DOHH2 (cell line): Measurements from ENCODE around the gene BMPER.

Source experiments
- H3F3A ChIP-seq: fragments of 200-600 bp; sonication (generic), shearing (Covaris generic); 2 replicates; pipeline ENCODE4 v1.6.0; 2016; ENCODE audit warnings: antibody characterized with exemption, mild to moderate bottlenecking; ENCODE audit not compliant: control insufficient read depth, insufficient read depth
- H3K27ac ChIP-seq: fragments of 200-600 bp; sonication (generic); 2 replicates; pipeline ENCODE4 v1.5.1; 2014; ENCODE audit warnings: low read depth, mild to moderate bottlenecking, low read length, moderate library complexity
- H3K27me3 ChIP-seq: fragments of 200-600 bp; sonication (generic); 2 replicates; pipeline ENCODE4 v1.6.1; 2014; ENCODE audit warnings: mild to moderate bottlenecking, low read length, mixed read lengths; ENCODE audit not compliant: control insufficient read depth
- H3K36me3 ChIP-seq: fragments of 200-600 bp; sonication (generic); 2 replicates; pipeline ENCODE4 v1.6.1; 2014; ENCODE audit warnings: mild to moderate bottlenecking, low read length, moderate library complexity, mixed read lengths; ENCODE audit not compliant: control insufficient read depth
- H3K4me1 ChIP-seq: fragments of 200-600 bp; sonication (generic); 2 replicates; pipeline ENCODE4 v1.6.1; 2014; ENCODE audit warnings: mild to moderate bottlenecking, low read length, mixed read lengths; ENCODE audit not compliant: control insufficient read depth
- H3K4me2 ChIP-seq: fragments of 200-600 bp; sonication (generic); 2 replicates; pipeline ENCODE4 v1.6.0; 2014; ENCODE audit warnings: mild to moderate bottlenecking, low read length, moderate library complexity
- H3K4me3 ChIP-seq: fragments of 200-600 bp; sonication (generic); 2 replicates; pipeline ENCODE4 v1.5.1; 2014; ENCODE audit warnings: mild to moderate bottlenecking, low read length, mixed read lengths
- H3K79me2 ChIP-seq: fragments of 200-600 bp; sonication (generic); 2 replicates; pipeline ENCODE4 v1.6.1; 2014; ENCODE audit warnings: mild to moderate bottlenecking, low read length, mixed read lengths; ENCODE audit not compliant: control insufficient read depth
- H3K9me2 ChIP-seq: fragments of 200-600 bp; sonication (generic); replicated peaks from 2 replicates; pipeline ENCODE4 v1.6.1; 2014; ENCODE audit warnings: mild to moderate bottlenecking, low read length, mixed read lengths; ENCODE audit not compliant: control insufficient read depth
- H3K9me3 ChIP-seq: fragments of 200-600 bp; sonication (generic); 2 replicates; pipeline ENCODE4 v1.6.1; 2014; ENCODE audit warnings: antibody characterized with exemption, low read length, mixed read lengths; ENCODE audit not compliant: control insufficient read depth, insufficient read depth
- H4K20me1 ChIP-seq: fragments of 200-600 bp; sonication (generic); 2 replicates; pipeline ENCODE4 v1.6.0; 2014; ENCODE audit warnings: low read depth, mild to moderate bottlenecking, antibody characterized with exemption, low read length, moderate library complexity; ENCODE audit not compliant: control insufficient read depth, insufficient read depth
- CTCF ChIP-seq: fragments of 200-600 bp; sonication (generic); IDR thresholded peaks from one replicate; pipeline ENCODE4 v1.5.1; 2014; ENCODE audit warnings: antibody characterized with exemption, mild to moderate bottlenecking, low read depth, low read length; ENCODE audit not compliant: poor library complexity, severe bottlenecking
- EZH2phosphoT487 ChIP-seq: fragments of 200-600 bp; sonication (generic); IDR thresholded peaks from 2 replicates; pipeline ENCODE4 v1.6.1; 2017; ENCODE audit warnings: borderline replicate concordance, mild to moderate bottlenecking, antibody characterized with exemption, low read length, moderate library complexity, mixed read lengths

Gene BMPER

GRCh38 chr7:34117573-34117972 lies 212.2 kb downstream of the BMPER start:
- Histone ChIP-seq H3K27ac (no peak overlapping the region), H3K4me1 (no peaks in the 10 kb centered on the region), H3K27me3 (no peaks in the 10 kb centered on the region), H3K36me3 (no peaks in the 10 kb centered on the region), H3K4me3 (no peak overlapping the region), H3K79me2 (no peaks in the 10 kb centered on the region), H3K9me2 (no peaks in the 10 kb centered on the region), H3K9me3 (peaks cover 3% of the 10 kb centered on the region; the same call in 1 of the 2 replicates), H4K20me1 (no peaks in the 10 kb centered on the region), H3K4me2 (no peak overlapping the region), H3F3A (no peaks in the 10 kb centered on the region)
- no peak for TF ChIP-seq CTCF
- TF ChIP-seq EZH2phosphoT487: no peak

- TF ChIP-seq CTCF (no peak), EZH2phosphoT487 (no peak)
- H3F3A ChIP-seq: no peaks in the 10 kb centered on the region
- no peak overlapping the region for H3K4me3 ChIP-seq
- H3K4me1 ChIP-seq: no peaks in the 10 kb centered on the region
- H4K20me1 ChIP-seq: no peaks in the 10 kb centered on the region
- H3K9me2 ChIP-seq: no peaks in the 10 kb centered on the region
- no peaks in the 10 kb centered on the region for H3K36me3 ChIP-seq
- H3K27ac ChIP-seq: no peak overlapping the region
- H3K4me2 ChIP-seq: no peak overlapping the region
- H3K79me2 ChIP-seq: no peaks in the 10 kb centered on the region
- no peaks in the 10 kb centered on the region for H3K27me3 ChIP-seq
- H3K9me3 ChIP-seq: no peaks in the 10 kb centered on the region
Observed at GRCh38 chr7:34121366-34121765, 216.0 kb downstream of the BMPER start.

GRCh38 chr7:34123316-34123715 lies 218.0 kb downstream of the BMPER start:
- Histone ChIP-seq H3K4me2 (no peak overlapping the region), H3F3A (no peaks in the 10 kb centered on the region), H3K27me3 (no peaks in the 10 kb centered on the region), H3K4me1 (no peaks in the 10 kb centered on the region), H3K27ac (no peak overlapping the region), H3K79me2 (no peaks in the 10 kb centered on the region), H3K9me3 (no peaks in the 10 kb centered on the region), H3K4me3 (no peak overlapping the region), H3K36me3 (no peaks in the 10 kb centered on the region), H3K9me2 (no peaks in the 10 kb centered on the region), H4K20me1 (no peaks in the 10 kb centered on the region)
- TF ChIP-seq CTCF: no peak
- no peak for TF ChIP-seq EZH2phosphoT487

GRCh38 chr7:34124765-34125164 lies 219.4 kb downstream of the BMPER start:
- H3K27me3 ChIP-seq: no peaks in the 10 kb centered on the region
- no peaks in the 10 kb centered on the region for H3F3A ChIP-seq
- H3K4me1 ChIP-seq: no peaks in the 10 kb centered on the region
- no peak overlapping the region for H3K27ac ChIP-seq
- H3K4me3 ChIP-seq: no peak overlapping the region
- no peak overlapping the region for H3K4me2 ChIP-seq
- no peaks in the 10 kb centered on the region for H3K9me2 ChIP-seq
- H3K9me3 ChIP-seq: no peaks in the 10 kb centered on the region
- no peaks in the 10 kb centered on the region for H3K36me3 ChIP-seq
- H3K79me2 ChIP-seq: no peaks in the 10 kb centered on the region
- H4K20me1 ChIP-seq: no peaks in the 10 kb centered on the region
- TF ChIP-seq EZH2phosphoT487 (no peak), CTCF (no peak)
